ENCODE results near the gene GARIN5A.

GARIN5A gene

GRCh38 chr19:50507376-50507775 is 30.7 kb upstream of the GARIN5A start:
- no peak for DNase-seq

- no peak for DNase-seq
Measured at GRCh38 chr19:50506700-50507099, 30.1 kb upstream of the GARIN5A start.

DNA sequence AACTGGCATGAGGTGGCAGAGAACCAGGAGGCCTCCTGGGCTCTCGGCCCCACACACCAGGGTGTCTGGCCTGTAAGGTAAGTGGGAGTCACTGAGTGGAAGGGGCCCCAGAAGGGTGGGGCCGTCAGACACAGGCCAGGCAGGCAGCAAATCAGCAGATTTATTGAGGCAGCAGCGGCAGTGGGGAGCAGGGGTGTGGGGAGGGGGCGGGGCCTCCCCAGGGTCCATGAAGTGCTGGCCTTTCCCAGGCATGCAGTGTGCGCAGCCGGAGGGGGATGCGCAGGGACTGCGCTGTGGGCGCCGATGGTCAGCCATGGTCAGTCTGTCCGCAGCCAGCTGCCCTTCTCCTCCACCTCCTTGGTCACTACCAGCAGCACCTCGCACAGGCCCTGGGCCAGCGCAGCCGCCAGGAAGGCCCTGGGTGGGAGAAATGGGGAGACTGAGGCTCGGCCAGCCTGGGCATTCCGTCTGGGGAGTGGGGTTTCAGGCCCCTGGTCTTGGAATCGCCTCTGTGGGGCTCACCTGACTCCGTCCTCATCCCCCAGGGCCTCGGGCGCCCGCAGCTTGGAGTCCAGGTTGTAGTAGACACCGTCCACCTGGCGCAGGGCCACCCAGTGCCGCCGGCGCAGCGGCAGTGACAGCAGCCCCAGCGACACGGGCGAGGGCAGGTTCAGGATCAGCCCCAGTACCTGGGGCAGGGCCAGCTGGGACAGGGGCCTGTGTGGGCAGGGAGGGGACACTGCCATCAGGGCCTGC is 29.4 kb upstream of the GARIN5A start:
- DNase-seq = no peak

GRCh38 chr19:50501568-50502475 is 25.2 kb upstream of the GARIN5A start:
- no peak for DNase-seq

DNA sequence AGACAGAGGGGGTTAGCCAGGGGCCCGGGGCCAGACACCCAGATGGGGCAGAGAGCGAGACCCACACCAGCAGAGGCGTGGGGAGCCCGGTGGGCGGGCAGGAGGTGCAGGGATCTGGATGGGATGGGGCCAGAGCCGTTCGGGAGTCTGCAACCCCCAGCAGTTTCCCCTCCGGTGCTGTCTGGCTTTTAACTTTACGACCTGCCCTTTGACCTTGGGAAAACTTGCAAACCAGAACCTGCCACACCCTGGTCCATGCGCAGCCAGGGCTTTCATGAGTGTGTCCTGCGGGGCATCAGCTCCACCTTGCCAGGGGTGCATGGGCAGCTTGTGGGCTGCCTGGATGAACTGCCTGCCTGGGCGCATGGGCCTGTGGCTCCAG is 24.5 kb upstream of the GARIN5A start:
- no peak for DNase-seq

DNA sequence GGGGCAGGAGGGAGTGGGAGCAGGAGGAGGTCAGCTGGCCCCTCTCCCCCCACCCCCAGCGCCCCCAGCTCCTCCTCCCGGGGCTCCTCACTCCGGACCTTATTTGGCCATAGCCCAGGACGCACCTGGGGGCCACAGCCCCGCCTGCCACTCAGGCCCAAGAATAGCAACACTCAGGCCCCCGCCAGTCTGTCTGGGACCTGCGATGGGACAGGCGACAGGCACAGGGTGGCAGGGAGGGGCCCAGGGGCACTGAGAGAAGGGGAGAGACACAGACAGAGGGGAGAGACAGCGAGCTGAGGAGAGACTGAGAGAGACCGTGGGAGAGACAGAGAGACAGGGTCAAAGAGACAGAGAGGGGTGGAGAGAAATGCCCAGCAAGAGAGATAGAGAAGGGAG is 24.1 kb upstream of the GARIN5A start:
- DNase-seq = peak; percentile 64

- peak; percentile 80 for DNase-seq
Measured at GRCh38 chr19:50500060-50500752, 23.6 kb upstream of the GARIN5A start.

DNA sequence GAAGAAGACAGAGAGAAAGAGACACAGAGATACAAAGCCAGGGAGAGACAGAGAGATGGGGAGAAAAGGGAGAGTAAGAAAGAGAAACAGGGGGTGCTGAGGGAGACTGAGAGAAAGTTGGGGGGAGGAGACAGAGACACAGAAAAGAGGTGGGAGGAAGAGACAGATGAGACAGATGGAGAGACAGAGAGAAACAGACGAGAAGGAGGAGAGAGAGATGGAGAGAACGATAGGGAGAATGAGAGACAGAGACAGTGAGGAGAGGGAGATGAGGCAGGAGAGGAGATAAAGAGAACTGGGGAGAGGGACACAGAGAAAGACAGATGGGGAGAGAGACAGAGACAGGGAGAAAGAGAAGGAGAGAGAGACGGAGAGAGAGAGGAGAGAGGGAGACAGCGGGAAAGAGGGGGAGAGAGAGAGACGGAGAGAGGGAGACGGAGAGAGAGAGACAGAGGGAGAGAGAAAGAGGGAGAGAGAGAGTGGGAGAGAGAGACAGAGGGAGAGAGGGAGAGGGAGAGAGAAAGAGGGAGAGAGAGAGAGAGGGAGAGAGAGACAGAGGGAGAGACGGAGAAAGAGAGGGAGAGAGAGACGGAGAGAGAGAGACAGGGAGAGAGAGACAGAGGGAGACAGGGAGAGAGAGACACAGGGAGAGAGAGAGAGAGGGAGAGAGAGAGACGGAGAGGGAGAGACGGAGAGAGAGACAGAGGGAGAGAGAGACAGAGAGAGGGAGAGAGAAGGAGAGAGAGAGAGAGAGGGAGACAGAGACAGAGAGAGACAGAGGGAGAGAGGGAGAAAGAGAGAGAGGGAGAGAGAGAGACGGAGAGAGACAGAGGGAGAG is 21.8 kb upstream of the GARIN5A start:
- DNase-seq = no peak

GRCh38 chr19:50497022-50497405 is 20.4 kb upstream of the GARIN5A start:
- no peak for DNase-seq

GRCh38 chr19:50496189-50497021 is 19.8 kb upstream of the GARIN5A start:
- DNase-seq = peak; percentile 72

GRCh38 chr19:50495020-50495531 is 18.4 kb upstream of the GARIN5A start:
- no peak for DNase-seq

DNA sequence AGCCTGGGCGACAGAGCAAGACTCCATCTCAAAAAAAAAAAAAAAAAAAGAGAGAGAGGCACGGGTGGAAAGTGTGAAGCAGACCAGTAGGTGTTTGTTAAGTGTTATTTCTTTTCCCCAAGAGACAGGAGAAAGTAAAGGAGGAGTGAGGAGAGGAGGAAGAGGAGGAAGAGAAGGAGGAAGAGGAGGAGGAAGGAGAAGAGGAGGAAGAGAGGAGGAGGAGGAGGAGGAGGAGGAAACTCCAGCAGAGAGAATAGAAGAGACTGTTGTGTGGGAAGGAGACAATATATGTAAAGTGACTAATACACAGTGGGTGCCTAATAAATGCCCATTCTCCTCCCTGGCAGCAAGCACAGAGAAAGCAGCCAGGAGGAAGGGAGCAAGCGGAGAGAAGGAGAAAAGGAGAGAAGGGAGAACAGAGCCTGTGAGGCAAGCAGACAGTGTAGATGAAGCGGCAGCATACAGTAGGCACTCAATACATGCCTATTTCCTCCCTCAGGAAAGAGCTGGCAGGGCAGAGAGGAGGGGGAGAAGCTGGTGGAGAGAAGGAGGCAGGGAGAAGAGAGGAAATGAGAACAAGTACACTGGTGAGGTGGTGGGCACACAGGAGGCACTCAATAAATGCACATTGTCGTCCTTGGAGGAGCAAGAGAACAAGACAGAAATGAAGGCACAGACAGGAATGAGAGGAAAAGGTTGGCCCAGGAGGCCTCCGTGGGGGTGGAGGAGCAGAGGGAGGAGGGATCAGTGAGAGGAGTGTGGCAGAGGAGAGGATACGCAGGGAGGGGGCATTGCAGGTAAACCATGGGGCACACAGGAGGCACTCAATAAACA is 17.8 kb upstream of the GARIN5A start:
- DNase-seq = no peak

- DNase-seq = no peak
Measured at GRCh38 chr19:50493171-50493570, 16.5 kb upstream of the GARIN5A start.

DNA sequence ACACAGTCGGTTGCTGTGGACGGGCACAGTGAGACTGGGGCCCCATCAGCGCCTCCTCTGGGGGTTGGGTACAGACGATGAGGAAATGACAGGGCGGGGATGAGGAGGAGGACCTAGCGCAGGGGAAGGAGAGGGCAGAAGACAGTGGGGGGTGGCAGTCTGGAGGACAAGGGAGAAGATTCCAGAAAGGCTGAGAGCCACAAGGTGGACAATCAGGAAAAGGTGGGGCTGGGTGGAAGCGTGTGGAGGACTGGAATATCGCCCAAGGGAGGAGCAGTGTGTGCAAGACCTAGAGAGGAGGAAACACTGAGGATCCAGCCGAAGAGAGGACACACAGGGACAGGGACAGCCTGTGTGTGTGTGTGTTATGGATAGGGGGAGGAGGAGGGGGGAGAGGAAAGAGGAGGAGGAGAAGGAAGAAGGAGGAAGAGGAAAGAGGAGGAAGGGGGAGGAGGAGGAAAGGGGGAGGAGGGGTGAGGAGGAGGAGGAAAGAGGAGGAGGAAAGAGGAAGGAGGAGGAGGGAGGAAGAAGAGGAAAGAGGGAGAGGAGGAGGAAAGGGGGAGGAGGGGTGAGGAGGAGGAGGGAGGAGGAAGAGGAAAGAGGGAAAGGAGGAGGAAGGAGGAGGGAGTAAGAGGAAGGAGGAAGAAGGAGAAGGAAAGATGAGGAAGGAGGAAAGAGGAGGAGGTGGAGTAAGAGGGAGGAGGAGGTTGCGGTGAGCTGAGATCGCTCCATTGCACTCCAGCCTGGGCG is 15.8 kb upstream of the GARIN5A start:
- DNase-seq = no peak

DNA sequence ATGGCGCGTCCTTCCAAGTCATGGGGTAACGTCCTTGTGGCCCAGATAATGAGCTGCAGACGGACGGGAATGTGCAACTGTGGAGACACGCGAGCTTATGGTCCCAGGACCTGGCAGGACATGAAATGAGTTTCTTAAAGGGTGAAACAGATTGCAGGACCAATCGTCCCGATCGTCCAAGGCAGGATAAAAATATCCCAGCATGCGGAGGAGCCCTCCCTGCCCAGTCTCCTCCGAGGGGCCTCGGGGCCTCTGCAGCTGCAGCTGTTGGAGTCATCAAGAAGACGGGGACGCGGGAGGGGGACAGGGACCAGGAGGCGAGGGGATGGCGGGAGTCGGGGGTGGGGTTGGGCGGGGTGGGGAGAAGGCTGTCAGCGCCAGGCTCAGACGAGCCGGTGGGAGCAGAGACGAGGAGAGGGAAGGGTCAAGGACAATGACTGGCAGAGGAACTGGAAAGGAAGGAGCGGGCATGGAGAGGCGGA is 14.4 kb upstream of the GARIN5A start:
- peak; percentile 86 for DNase-seq

DNA sequence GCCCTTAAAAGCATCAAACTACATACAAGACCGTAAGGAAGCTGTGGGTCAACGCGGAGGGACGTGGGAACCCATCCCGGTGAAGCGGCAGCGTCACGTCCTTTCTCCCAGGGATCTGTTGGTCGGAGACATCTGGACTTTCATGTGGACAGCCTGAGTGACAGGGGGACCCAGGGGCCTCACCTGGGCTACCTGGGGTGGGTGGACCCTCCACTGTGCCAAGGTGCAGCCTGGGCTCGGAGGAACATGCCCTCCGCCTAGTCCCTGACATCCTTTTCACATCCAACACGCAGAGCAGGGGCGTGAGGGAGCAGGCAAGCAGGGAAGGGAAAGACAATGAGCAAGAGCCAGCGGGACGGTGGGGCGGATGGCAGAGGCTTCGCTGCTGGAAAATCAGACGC is 13.8 kb upstream of the GARIN5A start:
- no peak for DNase-seq

GRCh38 chr19:50489461-50490011 is 12.9 kb upstream of the GARIN5A start:
- no peak for DNase-seq

- DNase-seq = no peak
Measured at GRCh38 chr19:50488389-50489194, 11.9 kb upstream of the GARIN5A start.

All from right hindlimb (tissue), 1 donor.